HG03558 (cell line): Measurements from ENCODE around the gene ZNF565.
"Not testable (repeated sequence)": the region's sequence is repeated elsewhere in the genome, so short reads cannot be mapped to it uniquely, and the experiment has no call there.

Experiments used
- ATAC-seq: cut with Tn5 transposase; IDR thresholded peaks from one replicate; pipeline ENCODE4 v1.9.1; 2021; ENCODE audit warnings: moderate number of reproducible peaks; ENCODE audit not compliant: unreplicated experiment; ENCODE audit errors: extremely low read depth

Gene ZNF565

DNA sequence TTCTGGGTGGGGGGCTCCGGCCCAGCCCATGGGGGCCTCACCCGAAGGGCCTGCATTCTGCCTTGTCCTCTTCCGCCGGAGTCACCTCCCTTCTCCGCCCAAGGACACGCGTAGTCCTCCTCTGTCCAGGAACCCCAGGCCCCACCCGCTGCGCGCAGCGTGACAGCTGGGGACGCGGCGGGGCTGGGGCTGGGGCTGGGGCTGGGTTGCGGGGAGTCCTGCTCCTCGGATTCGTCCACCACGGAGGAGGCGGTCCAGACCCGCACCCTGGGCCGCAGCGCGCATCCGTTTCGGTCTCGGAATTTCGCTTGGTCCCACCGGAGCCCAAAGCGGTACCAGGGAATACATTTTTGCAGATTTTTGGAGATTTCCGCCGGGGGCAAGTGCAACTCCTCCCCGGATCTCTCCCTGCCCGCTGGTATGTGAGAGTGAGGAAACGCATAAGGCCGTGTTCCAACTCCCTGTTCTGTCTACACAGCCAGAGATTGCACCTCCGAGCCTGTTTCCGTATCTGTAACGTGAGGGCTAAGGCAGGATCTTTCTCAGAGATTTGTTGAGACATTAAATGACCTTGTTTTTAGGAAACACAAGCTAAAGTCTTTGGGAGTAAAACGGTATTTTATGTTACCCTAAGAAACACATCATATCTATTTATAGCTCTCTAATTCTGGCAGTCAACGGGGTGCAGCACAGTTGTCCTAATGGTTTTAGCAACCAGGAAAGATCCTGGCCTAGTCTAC is 61.9 kb downstream of the ZNF565 start, which contains the start of gene COX7A1:
COX7A1 (minus strand) TSS at position 96 of the 740 bp plus-strand sequence; CDS start at position 56, 40 bp downstream.
- no peak for ATAC-seq

DNA sequence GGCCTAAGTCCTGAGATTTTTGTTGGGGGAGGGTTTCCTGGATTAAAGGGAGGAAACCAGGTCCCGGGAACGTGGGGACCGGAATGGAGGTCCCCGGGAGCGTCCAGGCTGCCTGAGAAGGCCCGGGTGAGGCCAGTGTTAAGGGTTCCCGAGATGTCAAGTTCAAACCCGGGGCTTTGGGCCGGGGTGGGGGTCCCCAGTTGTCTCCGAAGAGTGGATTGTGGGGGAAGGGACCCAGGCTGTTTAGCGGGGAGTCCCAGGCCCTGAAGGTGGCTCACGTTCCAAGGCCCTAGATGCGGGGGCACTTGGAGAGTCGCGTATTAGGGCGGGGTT is 62.5 kb downstream of the ZNF565 start:
- ATAC-seq, result no peak

DNA sequence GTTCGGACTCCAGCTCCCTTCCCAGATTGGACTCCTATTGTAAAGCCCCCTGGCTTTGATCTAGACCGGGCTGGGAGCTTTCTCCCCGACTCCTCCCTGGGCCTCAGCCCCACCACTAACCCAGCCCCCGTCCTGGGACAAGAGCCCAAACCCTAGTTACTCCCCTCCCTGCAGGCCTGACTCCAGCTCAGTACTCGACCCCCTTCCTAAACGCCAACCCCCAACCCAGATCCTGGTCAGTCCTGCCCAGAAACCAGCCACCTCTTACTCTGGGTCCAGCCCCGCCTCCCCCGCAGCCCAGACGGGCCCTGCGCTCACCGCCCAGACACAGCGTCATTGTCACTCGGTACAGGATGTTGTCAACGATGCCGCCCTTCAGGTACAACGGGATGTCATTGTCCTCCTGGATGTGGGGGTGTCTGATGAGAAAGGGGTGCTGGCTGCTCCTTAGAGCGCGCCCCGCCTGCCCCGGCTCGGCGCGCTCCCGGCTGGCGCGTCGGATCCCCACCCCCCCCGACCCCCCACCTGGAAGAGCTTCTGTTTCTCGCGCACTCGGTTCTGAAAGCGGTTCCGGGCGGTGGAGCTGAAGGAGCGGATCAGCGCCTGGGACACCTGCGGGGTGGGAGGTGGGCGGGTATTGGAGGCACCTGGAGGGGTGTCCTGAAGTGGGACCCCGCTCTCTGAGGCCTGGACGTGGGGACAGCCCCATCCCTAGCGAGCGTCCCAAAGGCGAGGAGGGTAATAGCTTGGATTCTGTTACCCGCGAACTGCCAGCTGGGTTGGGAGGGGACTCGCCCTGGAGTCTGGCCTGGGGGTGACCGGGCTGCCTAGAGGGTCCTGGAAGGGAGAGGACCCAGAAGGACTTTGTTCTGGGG is 63.1 kb downstream of the ZNF565 start:
- no peak for ATAC-seq

DNA sequence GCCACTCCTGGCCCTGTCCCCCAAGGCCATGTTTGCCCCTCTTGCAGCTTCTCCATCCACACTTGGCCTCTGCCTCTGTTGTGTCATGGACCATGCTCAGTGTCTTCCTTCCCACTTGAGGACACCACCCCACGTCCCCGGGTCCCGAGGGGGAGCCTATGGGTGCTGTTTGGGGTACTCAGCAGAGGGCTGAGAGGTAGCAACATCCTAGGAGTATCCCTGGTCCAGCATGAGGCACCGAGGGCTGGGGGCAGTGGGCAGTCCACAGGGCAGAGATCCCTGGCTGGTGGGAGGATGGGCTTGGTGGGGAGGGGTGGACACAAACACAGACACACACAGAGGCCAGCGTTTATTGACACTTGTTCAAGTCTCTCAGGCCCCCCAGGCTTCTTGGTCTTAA is 63.9 kb downstream of the ZNF565 start:
- no peak for ATAC-seq

DNA sequence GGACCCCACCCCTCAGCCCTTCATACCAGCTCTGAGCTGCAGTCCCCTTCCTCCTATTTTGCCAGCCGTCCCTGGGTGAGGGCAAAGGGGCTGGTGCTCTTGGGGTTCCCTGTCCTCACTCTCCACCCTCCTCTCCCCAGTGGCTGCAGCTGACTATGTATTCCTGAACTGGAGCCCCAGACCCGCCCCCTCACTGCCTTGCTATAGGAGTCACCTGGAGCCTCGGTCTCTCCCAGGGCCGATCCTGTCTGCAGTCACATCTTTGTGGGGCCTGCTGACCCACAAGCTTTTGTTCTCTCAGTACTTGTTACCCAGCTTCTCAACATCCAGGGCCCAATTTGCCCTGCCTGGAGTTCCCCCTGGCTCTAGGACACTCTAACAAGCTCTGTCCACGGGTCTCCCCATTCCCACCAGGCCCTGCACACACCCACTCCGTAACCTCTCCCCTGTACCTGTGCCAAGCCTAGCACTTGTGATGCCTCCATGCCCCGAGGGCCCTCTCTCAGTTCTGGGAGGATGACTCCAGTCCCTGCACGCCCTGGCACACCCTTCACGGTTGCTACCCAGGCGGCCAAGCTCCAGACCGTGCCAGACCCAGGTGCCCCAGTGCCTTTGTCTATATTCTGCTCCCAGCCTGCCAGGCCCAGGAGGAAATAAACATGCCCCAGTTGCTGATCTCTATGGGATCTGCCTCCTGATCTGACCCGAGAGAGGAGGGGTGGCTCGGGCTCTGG is 64.6 kb downstream of the ZNF565 start:
- no peak for ATAC-seq

DNA sequence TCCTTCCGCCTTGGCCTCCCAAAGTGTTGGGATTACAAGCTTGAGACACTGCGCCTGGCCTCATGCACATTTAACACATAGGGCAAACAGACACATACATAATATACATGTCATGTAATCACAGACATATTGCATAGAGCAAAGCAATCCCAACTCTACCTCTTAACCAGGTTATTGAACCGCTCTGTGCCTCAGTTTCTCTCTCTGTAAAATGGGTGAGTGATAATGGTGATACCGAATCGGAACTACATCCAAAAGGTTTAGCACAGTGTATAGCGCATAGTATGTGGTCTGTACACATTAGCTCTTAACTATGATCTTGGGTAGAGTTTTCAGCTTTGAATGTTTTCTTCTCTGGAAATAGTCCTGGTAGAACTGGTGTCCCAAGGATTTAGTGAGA is 69.8 kb downstream of the ZNF565 start:
- no peak for ATAC-seq

DNA sequence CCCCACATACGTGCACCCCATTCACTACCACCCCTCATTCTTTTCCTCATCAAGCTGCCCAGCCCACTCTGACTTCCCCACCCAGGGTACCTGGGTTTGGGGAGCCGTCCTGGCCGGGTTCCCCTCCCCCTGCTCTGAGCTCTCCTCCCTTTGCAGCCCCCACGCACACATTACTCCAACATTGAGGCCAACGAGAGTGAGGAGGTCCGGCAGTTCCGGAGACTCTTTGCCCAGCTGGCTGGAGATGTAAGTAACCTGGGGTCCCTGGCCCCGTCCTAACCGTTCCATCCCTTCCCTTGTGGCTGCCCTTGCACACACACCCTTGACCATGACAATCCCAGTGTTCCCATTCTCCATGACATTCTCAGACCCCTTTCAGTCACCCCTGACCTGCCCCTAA is 72.0 kb downstream of the ZNF565 start:
- no peak for ATAC-seq

DNA sequence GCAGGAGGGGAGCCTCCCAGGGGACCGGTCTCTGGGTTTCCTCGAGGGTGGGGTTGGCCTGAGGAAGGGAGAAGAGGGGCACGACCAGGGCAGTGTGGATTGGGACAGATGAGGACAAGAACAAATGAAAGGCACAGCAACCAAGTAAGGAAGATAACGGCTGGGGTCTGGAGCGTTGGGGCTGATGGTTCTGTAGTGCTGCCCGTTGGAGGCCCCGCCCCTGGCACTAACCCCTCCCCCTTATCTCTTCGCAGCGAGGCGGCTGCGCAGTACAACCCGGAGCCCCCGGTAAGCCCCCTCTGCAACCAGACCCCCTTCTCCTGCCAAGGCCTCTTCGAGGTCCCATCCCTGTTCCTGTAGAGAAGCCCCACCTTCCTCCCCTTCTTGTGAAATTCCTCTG is 72.4 kb downstream of the ZNF565 start:
- no peak for ATAC-seq

DNA sequence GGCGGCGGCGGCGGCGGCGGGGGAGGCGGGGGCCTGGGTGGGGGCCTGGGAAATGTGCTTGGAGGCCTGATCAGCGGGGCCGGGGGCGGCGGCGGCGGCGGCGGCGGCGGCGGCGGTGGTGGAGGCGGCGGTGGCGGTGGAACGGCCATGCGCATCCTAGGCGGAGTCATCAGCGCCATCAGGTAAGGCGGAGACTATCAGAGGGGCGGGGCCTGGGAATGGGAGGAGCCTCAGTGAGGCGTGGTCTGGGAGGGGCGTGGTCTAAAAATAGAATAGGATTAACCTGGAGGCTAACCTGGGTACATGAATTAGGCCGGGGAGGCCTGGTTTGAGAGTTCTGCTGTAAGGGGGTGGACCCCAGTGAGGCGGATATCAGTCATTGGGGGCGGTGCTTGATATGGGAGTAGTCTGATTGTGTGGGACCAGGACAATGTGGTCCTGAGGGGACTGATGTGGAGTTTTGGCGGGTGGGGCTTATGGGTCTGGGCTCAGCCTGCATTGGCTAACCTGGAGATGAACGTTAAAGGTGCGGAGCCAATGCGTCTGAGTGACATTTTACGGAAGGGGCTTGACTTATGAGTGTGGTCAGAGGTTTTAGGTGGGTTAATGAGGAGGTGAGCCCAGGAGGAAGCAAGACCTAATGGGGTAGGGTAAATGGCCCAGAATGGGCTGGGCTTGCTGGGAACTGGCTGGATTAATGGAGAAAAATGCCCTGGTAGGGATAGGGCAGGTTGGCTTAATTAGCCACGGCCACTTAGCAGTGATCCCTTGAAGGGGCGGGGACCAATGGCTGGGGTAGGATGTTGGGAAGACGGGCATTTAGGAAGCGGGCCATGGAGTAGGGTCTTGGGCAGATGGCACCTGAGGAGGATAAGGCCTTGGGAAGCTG is 73.2 kb downstream of the ZNF565 start:
- ATAC-seq, result no peak

DNA sequence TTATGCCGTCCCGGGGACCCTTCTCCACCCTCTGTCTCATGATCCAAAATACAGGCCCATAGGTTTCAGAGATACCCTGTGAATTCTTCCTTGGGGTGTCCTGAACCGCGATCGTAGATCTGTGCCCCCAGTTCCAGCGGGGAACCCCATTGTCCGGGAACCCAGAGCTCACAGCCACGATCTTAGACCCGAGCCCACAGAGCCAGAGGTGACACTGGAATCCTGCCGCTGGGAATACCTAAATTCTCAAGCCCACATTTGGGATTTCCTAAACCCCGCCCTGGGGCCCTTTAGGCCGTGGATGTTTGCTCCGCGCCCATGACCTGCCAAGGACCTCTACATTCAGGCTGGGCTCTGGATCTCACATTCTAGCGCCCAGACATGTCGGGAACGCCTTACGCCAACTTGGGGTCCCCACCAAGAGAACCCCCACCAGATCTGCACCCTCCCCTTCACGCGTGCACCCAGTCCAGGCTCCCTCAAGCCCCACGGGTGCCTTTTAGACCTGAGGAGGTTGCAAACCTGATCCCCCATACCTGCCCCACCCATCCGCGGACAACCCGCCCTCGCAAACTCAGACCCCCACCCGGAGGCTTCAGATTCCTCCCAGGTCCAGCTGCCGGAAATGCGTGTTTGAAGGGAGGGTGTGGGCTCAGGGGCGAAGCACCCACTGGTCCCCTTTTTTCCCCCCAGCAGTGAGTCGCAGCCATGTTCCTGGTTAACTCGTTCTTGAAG is 74.0 kb downstream of the ZNF565 start:
- no peak for ATAC-seq

DNA sequence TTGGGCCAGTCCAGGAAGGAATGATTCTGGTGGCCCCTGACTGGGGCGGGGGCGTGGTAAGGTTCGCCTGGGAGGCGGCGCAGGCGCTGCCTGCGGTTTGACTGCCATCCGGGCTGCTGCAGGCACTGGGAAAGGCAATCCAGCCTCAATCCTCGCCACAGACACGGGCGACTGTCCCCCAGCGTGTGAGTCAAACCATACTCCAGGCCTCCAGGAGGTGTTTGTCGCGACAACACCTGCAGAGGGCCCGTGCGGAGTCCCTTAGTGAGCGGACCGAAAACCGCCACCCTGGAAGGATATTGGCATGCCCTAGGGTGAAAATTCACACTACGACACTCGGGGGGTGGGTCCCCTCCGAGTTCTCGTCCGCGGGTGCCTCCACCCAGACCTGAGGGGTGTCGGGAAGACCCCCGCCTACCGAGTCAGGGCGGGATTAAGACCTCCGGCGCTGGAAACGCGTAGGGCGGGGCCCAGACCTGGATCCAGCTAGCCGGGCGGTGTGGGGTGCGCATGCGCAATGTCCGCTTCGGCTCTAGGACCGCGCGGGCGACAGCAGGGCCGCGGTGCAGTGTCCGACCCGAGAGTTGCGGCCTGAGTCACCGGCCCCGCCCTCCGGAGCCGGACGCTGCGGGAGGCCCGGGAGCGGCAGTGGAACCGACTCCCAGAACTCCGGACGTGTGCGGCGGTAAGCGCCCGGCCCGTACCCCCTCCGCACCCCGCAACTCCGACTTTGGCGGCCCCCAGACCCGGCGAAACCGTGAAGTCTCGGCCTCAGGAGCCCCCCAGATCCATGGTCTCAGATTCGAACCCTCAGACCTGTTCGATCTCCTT is 74.8 kb downstream of the ZNF565 start, which contains the start of gene CAPNS1:
CAPNS1 (plus strand) TSS at position 594 of the 831 bp plus-strand sequence. CDS start 946 bp downstream, outside the sequence.
- ATAC-seq, result peak; percentile 57

DNA sequence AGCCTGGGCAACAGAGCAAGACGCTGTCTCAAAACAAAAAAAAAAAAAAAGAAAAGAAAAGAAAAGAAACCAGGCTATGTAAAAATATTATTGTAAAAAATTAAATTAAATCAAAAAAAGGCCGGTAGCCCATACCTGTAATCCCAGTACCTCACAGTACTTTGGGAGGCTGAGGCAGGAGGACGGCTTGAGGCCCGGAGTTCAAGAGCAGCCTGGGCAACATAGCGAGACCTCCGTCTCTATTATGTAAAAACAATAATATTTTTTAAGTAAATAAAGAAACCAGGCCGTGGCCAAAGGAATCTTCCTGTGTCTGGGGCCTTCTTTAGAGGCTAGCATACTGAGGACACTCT is 75.4 kb downstream of the ZNF565 start:
- no peak for ATAC-seq

DNA sequence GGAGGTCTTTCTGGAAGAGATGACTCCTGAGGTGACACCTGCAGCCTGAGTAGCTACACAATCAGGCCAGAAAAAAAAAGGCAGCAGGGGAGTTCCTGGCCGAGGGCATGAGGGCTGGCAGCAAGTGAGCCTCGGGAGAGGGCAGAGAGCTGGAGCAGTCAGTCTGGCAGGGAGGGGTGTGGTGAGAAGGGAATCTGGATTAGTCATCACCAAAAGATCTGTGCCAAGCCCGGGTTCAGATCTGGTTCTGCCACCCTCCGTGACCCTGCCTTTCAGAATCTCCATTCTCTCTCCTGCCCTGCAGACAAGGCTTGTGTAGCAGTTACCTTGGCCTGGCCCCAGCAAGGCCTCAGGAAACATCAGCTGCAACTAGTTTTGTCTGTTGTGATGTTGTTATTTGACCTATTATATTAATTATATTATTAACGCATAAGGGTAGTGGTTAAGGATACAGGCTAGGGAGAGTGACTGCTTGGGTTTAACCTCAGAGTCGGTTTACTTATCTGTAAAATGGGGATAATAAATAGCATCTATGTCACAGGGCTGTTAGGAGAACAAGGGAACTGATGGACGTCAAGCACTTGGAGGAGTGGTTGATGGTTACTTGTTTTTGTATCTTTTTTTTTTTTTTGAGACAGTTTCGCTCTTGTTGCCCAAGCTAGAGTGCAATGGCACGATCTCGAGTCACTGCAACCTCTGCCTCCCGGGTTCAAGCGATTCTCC is 77.3 kb downstream of the ZNF565 start:
- ATAC-seq, result no peak

DNA sequence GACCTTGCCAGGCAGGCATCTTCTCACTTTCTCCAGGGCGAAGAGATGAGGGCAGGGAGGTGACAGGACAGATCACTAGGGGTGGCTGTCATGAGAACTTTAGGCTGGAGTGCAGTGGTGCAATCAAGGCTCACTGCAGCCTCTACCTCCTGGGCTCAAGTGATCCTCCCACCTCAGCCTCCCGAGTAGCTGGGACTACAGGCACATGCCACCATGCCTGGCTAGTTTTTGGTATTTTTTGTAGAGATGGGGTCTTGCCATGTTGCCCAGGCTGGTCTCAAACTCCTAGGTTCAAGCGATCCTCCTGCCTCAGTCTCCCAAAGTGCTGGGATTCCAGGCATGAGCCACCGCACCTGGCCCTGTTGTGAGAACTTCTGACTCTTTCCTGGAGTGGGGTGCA is 79.6 kb downstream of the ZNF565 start:
- ATAC-seq, result not testable (repeated sequence)
